Stimulated activated CD8-positive, alpha-beta memory T cell treated with anti-CD3 and anti-CD28 coated beads, Interleukin-2, amount 100 ng/mL, for 48 hours (primary cell): ENCODE data around the gene PDE11A.

Experiments
- DNase-seq, 2 donors: peaks; one replicate each; pipeline ENCODE4 v3.0.0-alpha.2; 2020; ENCODE audit warnings: low read depth in 2 of 2

PDE11A gene

DNA sequence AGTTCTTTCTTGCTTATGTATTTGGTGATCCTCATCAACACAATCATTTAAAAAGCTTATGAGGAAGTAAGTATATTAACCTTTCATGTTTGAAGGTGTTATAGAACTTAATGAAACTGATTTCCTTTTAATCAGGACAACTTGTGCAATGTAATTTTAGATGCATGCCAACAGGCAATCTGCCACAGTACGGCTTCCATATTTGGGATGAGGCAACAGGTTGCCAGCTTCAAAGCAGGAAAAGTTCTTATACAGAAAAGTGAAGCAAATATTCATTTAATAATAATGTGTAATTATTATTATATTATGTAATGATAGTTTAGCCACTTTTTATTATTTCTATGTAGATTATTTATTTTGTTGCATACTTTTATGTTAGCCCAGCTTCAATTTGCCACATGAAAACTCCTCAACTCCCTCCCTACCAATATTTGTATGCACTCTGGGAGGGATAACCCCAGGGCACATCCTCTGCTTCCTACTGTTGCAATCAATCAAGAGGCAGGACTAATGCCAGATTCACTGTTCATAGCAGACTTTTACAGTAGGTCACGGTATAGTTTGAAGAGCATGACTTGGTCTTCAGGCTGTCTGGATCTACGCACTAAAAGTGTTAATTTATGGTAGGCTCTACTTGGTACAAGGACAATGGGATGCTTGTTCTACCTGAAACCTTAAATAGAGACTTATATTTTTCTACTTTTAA lies 402.8 kb downstream of the PDE11A start:
- no peak for DNase-seq

DNA sequence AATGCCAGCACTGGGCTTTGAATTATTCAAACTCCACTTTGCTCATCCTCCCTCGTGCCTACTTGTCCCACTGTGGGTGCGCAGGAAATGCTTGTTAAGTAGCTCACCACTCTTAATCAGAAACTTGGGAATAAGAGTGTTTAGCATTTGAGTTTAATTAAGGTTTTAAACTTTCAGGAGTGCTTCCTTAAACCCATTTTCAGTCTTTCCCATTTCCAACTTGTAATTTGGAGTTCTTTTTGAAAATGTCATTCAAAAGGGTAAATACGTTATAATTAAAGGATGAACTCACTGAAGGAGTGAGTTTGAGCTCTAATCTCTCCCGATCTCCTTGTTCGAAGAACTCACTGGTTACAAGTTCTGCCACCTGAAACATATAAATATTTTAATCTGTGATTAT lies 403.4 kb downstream of the PDE11A start:
- no peak for DNase-seq

- no peak for DNase-seq
Observed at GRCh38 chr2:177668617-177669016, 404.0 kb downstream of the PDE11A start.

- no peak for DNase-seq
Observed at GRCh38 chr2:177667626-177668025, 405.0 kb downstream of the PDE11A start.

DNA sequence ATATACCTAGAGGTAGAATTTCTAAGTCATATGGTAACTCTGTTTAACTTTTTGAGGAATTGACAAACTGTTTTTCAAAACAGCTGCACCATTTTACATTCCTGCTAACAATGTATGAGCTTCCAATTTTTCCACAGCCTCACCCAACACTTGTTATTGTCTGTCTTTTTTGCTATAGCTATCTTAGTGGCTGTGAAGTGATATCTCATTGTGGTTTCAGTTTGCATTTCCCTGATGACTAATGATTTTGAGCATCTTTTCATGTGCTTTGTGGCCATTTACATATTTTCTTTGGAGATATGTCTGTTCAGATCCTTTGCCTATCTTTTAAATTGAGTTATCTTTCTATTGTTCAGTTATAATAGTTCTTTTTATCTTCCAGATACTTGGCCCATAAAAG lies 406.2 kb downstream of the PDE11A start:
- no peak for DNase-seq

GRCh38 chr2:177665948-177666347 lies 406.6 kb downstream of the PDE11A start:
- no peak for DNase-seq

GRCh38 chr2:177665328-177665727 lies 407.2 kb downstream of the PDE11A start:
- no peak for DNase-seq

- no peak for DNase-seq
Observed at GRCh38 chr2:177662895-177663294, 409.7 kb downstream of the PDE11A start.

DNA sequence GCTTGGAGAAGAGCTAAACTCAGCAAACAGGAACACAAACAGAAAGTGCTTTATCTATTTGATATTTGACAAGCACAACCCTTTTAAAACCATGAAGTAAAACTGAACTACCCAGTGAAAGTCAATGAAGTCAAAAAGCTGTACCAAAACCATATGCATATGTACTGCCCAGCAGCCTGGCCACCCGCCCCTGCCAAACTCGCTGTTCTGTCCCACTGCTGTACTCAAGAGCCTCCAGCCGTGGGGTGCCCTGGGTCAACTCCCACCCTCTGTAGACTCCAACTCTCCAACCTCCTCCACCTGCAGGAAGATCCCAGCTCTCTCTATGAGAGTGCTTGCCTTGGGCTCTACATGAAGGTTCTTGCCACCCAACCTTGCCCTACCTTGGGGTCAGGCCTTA lies 411.8 kb downstream of the PDE11A start:
- DNase-seq = no peak

- no peak for DNase-seq
Observed at GRCh38 chr2:177658309-177658708, 414.3 kb downstream of the PDE11A start.

DNA sequence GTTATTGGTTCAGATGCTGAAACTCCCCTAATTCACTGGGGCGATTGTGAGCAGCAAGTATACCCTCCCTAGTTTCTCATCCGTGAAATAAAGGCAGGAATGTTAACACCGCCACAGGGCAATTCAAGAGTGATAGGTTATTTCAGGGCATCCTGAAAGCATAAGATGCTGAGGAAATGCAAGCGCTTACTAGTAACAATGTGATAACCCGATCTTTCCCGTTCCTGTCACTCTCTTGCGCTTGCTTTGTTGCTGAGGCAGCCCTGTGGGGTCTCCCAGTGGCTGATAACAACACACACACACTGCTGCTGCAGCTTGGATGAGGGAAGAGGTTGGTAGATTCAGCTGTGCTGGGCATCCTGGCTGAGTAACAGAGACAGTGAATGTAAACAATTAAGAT lies 420.7 kb downstream of the PDE11A start:
- no peak for DNase-seq

GRCh38 chr2:177649568-177650518 lies 422.7 kb downstream of the PDE11A start:
- no peak for DNase-seq

DNA sequence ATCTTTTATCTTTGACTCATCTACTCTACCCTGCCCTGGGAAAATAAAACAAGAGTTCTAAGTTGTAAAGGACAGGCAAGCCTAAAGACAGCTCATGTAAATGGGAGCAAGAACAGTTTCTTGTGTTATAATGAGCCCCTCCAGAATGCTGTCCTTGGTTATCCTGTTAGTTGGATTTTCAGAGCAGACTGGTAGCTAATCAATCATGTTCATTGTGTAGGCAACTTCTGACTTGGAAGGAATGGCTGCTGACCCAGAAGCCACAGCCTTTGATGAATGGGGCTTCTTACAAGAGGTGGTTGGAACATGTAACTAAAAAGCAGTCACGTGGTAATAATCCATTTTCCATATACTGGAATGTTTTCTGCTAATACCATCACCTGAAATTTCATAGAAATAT lies 425.8 kb downstream of the PDE11A start:
- no peak for DNase-seq

GRCh38 chr2:177646241-177646640 lies 426.3 kb downstream of the PDE11A start:
- no peak for DNase-seq

DNA sequence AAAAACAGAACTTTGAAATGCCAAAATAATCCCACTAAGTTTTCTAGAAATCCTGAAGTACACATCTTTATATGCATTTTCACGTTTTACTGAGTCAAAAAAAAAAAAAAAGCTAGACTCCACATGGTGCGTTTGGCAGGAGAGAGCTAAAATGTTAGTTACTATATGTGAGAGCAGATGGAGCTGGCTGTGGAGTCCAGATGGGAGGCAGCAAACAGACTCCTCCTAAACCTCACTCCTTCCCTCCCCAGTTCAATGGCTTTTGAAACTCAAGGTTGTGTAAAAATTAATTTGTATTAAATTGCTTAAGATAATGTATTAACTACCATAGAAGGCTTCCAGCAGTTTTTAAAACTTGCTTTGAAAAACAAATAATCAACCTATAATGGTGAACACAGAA lies 431.2 kb downstream of the PDE11A start:
- no peak for DNase-seq

DNA sequence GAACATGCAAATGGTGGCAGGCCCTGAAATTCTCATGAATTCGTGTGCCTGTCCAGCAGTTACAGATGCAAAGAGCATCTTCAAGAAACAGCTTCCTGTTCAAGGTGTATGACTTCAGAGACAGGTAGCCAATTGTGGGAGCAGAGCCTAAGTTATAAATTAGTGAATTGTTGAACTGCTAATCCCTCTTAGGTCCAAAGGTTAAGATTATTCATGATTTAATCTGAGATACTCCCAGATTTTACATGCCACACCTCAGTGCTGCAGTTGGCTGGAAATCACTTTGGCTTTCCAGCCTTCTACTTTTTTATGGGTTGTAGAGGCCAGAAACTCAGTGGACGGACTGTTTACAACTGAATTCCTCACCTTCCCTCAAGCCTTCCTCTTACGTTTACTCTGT lies 432.2 kb downstream of the PDE11A start:
- no peak for DNase-seq

- DNase-seq = no peak
Observed at GRCh38 chr2:177639262-177639914, 433.2 kb downstream of the PDE11A start.

DNA sequence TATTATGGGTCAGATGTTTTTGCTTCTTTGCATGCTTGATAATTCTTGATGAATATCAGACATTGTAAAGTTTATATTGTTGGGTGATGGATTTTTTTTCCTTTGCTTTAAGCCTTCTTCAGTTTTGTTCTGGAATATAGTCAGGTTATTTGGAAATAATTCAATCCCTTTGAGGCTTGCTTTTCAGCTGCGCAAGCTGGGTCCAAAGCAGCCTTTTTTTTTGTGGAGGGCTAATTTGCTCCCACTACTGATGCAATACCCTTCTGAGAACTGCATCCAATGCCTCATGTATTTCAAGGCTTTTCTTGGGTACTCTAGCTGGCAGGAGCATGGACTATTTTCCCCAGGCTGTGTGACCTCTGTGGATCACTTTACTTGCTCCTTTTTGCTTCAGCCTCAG lies 434.1 kb downstream of the PDE11A start:
- DNase-seq = no peak

DNA sequence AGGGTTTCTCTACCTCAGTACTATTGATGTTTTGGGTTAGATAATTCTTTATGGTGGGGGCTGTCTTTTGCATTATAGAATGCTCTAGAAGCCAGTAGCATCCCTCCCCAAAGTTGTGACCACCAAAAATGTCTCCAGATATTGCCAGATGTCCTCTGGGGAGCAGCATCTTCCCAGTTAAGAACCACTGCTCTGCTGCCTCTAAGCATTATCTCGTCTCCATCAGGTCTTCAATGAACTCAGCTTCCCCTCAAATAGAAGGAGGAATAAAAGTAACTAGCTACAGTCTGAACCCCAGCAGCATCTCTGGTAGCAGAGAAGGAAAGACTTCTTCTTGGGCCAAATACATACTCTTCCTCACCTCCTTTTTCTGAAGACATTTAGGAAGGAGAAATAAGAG lies 435.9 kb downstream of the PDE11A start:
- DNase-seq = no peak

GRCh38 chr2:177635696-177636095 lies 436.9 kb downstream of the PDE11A start:
- no peak for DNase-seq

- no peak for DNase-seq
Observed at GRCh38 chr2:177633910-177634294, 438.7 kb downstream of the PDE11A start.

GRCh38 chr2:177633111-177633510 lies 439.5 kb downstream of the PDE11A start:
- DNase-seq = no peak

DNA sequence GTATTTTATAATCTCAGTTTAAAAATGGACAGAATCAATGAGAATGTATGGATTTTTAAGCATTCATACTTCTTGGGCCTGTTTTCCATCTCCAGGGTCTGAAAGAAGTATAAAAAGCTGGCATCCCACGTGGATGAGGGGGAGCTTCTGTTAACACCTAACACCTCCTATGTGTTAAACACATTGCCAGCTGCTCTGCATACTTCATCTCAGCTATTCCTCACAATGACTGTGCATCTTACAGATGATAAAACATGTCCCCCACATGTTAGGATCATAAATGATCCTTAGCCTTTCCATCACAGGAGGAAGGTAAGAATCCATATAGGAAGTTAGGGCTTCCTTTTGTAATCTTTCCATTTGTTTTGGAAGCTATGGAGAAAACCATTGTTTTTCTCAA lies 440.9 kb downstream of the PDE11A start:
- no peak for DNase-seq
